Stimulated activated CD4-positive, alpha-beta T cell treated with anti-CD3 and anti-CD28 coated beads, Interleukin-12 subunit alpha, Interleukin-12 subunit beta, amount 100 ng/mL, for 4 hours (primary cell): Measurements from ENCODE around the gene MCOLN2.

Experiments
- DNase-seq: peaks from one replicate; pipeline ENCODE4 v3.0.0-alpha.2; 2020

MCOLN2 gene

GRCh38 chr1:84890566-84890965 lies 106.3 kb downstream of the MCOLN2 start:
- DNase-seq = no peak

GRCh38 chr1:84889437-84889836 lies 107.5 kb downstream of the MCOLN2 start:
- DNase-seq = no peak

DNA sequence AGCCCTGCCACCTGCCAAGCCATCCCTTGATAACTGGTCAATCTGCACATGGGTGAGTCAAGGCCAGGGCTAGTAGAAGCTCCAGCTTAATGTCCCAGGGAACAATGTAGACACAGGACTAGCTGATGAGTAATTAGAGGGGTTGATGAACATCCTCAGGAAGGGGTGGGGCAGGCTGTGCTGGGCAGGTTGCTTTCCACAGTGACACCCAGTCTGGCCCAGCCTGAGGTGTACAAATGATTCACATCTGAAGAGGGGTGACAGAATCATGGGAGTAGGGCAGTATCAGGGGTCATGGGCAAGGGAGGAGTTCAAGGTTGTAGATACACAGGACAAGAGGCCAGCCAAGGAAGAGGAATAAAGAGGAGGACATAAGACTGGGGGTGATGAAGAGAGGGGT lies 108.2 kb downstream of the MCOLN2 start:
- DNase-seq = no peak

DNA sequence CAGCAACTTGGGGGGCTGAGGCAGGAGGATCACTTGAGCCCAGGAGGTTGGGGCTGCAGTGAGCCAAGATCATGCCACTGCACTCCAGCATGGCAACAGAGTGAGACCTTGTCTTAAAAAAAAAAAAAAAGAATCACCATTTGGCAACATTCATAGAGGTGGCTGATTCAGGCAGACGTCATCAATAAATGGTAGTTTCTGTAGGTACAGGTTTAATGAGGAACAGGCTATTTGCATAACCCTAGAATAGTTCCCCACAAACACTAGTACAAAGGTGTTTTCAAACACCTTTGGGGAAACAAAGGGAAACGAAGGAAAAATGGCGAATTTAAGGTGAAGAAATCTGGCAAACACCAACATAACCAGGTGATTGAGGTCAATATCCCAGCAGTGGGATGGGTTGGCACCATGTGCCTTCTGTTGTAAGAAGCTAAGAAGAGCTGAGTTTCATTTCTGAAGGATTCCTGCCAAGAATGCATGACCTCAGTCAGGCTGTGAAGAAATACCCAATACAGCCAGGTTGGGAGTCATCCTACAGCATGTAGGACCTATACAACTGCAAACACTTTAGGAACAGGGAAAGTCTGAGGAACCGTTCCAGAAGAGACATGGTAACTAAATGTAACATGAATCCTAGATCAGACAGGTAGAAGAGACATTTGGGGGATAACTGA lies 109.5 kb downstream of the MCOLN2 start:
- DNase-seq = no peak

GRCh38 chr1:84885469-84885868 lies 111.4 kb downstream of the MCOLN2 start:
- no peak for DNase-seq

GRCh38 chr1:84884671-84885389 lies 112.1 kb downstream of the MCOLN2 start:
- no peak for DNase-seq

- DNase-seq = no peak
Measured at GRCh38 chr1:84883286-84883685, 113.6 kb downstream of the MCOLN2 start.

GRCh38 chr1:84877592-84877991 lies 119.3 kb downstream of the MCOLN2 start:
- no peak for DNase-seq

DNA sequence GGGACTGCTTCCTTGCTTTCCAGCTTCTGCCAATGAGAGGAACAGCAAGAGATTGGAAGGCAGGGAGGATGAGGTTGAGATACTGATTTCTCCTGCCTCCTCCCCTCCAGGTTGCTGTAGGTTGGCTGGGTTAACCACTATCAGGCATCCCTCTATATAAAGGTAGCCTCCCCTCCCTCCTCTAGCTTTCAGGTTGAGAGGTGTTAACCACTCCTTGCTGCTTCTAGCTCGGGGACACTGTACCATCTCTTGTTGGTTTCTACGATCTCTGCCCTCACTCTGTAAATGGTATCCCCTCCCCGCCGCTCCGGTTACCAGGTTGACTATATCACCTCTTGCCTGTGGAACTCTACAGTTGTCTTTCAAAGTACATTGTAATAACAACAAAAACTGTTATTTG lies 120.6 kb downstream of the MCOLN2 start:
- no peak for DNase-seq
